NCI-H82 (cell line): ENCODE results near the gene OR13D1.
"Not testable (repeated sequence)": the region's sequence is repeated elsewhere in the genome, so short reads cannot be mapped to it uniquely, and the experiment has no call there.

ENCODE experiments used
- DNase-seq: peaks from one replicate; lab custom pipeline; 2025; lab: John Stamatoyannopoulos, UW

Gene OR13D1, protein sequence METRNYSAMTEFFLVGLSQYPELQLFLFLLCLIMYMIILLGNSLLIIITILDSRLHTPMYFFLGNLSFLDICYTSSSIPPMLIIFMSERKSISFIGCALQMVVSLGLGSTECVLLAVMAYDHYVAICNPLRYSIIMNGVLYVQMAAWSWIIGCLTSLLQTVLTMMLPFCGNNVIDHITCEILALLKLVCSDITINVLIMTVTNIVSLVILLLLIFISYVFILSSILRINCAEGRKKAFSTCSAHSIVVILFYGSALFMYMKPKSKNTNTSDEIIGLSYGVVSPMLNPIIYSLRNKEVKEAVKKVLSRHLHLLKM

DNA sequence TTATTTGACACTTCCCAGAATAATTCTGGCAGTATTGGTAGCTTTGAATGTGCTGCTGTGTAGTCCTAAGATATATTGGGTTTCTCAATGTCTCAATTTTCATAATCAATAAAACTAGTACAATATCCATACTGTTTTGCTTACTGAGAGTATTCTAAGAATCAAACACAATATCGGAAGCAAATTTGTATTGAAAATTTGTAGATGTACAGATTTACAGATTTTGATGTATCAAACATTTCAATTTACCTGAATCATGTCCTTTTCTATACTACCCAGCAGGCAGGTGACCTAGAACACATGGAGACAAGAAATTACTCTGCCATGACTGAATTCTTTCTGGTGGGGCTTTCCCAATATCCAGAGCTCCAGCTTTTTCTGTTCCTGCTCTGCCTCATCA is at the start of gene OR13D1:
OR13D1 (plus strand) TSS at position 301 of the 400 bp plus-strand sequence; CDS start at position 301, 0 bp downstream.
- DNase-seq = no peak

DNA sequence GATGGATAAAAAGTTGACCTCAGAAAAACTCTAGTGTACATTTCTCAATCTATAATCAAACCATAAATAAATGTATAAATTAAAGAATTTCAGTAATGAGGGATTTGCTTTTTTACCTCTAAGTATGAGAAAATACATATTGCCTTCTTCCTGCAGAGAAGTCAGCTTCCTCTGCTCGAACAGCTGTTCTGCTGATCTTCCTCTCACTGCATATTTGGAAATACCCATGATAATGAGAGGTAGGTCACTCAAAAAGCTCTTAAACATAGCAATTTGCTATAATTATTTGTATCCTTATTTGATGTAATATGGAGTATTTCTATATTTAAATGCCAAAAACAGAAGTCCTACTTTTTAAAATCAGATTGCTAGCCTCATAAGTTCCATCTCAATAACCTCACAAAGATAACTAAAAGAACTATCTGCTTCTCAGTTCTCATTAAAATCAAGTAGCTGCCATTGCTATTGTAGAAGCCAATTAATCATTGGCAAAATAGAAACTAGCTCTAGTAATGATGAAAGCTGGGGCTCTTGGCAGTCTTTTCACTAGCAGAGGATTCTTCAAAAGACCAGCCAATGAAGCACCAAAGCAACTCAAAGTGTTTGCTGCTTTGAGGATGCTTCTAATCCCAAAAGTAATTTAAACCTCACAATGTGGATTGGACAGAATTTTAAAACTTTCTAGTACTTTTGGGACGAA is 35.7 kb upstream of the OR13D1 start:
- no peak for DNase-seq

DNA sequence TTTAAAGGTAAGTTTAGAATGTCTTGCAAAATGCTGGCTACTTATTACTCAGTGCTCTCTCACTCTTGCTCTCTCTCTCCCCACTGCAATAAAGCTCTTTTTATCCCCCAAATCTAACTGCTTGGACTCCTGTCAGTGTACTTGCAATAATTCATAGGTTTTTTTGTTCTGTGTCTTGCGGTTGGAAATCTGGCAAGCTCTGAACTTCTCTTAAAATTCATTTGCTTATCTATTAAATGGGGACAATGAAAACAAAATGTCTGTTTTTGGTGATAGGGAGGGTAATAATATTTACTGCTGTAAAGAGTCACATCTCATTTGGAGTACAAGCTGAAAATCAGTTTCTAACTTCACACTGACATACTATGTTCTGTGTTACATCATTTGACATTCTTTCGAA is 18.7 kb upstream of the OR13D1 start:
- DNase-seq = no peak

DNA sequence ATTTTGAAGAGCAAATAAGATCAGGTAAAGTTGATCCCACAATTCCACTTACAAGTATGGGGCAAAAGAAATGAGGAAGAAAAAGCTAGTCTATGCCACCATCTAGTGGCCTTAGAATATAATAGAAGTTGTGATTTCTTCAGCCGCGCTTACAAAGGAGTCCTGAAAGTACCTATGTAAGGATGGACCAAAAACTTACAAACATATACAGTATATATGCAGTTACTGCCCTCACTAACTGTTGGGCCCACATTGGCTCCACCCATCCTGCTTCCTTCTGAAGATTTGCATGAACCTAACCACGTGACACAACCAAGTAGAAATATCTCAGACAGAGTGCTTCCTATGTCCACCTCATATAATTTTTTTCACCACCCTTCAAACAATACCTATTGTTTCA is 11.7 kb upstream of the OR13D1 start:
- peak; percentile 81 for DNase-seq

DNA sequence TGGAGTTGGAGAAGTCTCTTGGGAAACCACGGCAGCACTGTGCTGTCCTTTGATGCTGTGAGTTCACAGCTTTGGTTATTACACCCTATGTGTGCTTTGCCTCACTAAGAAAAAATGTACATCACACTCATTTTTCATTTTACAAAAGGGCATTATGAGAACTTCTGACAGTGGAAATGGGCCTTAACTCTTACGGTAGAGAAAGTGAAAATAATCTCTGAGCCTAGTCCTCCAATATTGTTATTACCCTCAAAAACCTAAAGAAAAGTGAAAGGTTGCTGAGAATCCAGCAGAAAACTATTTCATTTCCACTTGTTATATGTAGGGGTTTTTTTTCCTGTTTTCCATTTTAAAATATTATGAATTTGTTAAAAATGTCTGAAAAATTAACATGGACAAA is 8.2 kb upstream of the OR13D1 start:
- no peak for DNase-seq

DNA sequence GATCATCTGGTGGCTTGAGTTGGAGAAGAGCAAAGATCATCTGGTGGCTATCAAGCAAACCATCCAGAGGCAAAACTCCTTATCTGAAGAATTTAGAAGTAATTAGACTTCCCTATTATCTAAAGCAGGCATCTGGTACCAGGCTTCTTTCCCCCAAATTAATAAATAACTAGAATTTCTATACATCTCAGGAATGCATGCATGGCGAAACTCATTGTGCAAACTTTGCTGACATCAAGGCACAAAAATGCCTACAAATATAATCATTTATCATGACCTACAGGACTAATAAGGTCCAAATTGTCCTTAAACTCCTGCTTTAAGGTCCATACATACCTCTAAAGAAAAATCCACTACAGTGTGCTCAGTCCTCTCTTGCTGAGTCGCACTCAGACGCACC is 6.0 kb downstream of the OR13D1 start:
- DNase-seq = no peak

DNA sequence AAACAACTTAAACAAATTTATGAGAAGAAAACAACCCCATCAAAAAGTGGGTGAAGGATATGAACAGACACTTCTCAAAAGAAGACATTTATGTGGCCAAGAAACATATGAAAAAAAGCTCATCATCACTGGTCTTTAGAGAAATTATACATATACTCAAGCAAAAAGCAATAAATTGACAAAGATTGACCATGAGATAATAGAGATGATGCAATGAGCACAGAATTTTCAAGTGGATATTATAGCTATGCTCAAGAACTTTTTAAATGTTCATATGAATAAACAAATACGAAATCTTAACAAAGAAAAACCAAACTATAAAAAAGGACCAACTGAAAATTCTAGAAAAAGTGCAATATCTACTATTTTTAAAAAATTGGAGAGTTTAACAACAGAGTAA is 14.4 kb downstream of the OR13D1 start:
- DNase-seq = not testable (repeated sequence)

DNA sequence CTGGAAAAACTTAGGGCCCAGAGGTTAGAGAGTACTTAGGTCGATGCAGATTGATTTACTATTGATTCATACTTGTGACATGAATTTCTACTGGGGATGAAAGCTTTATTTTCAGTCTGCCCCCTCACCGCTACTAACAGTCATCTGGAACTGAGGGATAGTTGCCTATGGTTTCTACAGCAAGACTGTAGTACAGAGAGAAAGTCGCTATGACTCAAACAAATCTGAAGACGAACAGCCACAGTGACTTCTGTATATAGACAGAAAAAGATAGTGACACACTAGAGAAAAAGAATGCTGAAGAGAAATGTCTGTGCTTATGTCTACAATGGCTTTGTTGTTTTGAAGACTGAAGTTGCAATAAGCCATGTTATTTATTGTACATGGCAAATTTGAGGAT is 17.3 kb downstream of the OR13D1 start:
- DNase-seq = no peak

DNA sequence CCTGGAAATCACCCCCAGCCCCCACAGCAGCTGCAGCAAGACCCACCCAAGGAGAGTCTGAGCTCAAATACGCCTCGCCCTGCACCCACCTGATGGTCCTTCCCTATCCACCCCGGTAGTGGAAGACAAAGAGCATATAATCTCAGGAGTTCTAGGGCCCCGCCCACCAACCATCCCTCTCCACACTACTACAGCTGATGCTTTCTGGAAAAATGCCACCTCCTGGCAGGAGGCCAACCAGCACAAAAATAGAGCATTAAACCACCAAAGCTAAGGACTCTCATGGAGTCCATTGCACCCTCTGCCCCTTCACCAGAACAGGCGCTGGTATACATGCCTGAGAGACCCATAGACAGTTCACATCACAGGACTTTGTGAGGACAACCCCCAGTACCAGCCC is 30.7 kb downstream of the OR13D1 start:
- peak; percentile 6 for DNase-seq

DNA sequence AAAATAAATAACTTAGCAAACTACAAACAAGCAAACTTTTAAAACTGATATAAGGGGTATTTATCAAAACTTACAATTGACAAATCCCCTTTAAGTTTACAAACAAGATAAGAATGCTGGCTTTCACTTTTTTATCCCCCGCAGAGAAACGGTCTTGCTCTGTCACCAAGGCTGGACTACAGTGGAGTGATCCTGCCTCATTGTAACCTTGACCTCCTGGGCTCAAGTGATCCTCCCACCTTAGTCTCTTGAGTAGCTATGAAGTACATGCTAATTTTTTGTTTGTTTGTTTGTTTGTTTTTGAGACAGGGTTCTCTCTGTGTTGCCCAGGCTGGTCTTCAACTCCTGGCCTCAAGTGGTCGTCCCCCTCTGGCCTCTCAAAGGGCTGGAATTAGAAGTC is 44.1 kb downstream of the OR13D1 start:
- no peak for DNase-seq

DNA sequence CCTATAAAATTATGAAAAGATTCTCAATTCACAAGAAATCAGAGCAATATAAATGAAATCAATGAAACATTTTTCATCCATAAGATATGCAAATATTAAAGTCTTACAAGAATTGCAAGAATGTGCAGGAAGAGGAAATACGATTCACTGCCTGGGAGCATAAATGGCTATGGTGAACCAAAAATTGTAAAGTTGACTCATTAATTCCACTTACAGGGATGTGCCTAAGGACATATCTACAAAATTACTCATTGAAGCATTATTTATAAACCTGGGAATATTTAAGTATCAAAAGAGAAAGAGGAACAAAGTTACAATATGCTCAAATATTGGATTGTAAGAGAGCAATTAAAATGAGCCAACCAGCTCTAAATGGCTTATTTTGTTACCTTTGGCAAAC is 46.3 kb downstream of the OR13D1 start:
- no peak for DNase-seq

DNA sequence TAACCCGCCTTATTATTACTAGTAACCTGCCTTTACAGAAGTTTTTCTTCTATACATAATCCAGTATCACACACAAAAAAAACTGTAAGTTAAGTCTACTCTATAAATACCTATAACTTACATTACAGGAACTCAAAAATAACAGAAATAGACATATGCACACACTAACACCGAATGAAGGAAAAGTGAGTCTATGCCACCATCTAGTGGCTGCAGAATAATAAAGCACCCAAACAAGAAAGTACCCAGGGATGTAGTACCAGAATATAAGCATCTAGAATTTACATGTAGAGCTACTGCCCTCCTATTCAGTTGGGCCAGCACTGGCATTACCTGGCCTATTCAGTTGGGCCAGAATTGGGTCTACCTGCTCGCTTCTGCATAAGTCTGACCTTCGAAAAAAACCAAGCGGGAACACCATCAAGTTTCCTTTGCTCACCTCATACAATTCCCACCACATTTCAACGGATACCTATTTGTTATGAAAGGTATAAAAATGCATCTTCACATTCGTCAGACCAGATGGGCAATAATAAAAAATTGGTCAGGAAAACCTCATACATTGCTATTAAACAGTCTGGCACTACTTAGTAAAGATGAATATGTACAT is 49.2 kb downstream of the OR13D1 start:
- peak; percentile 66 for DNase-seq
